ENCODE results near the gene SMC1B. TPM values are rescaled to one million over a fixed set of nuclear protein-coding genes. Genes with fewer than 3 reads are reported as not detected.
"Not testable (repeated sequence)": the region's sequence is repeated elsewhere in the genome, so short reads cannot be mapped to it uniquely, and the experiment has no call there.

The SMC1B gene
- total and polyA plus RNA-seq, 10 donors = 0.06 to 0.12 (median 0.10) TPM; not detected in 7

- no peak for DNase-seq
- Histone ChIP-seq H3K36me3 (no peaks in the 10 kb centered on the region), H3K27me3 (replicated peaks in 1 of 7) (no peaks in the 10 kb centered on the region), H3K4me3 (no peak overlapping the region), H3K4me1 (no peaks in the 10 kb centered on the region), H3K9me3 (no peaks in the 10 kb centered on the region), H3K27ac (no peak overlapping the region)
- intact Hi-C loops (cut with DNase I; ENCODE audit: low total_unique reads) = no loop called here
- TF ChIP-seq POLR2A (IDR thresholded peaks at IDR 0.05) = no peak
- no peak for TF ChIP-seq CTCF (IDR thresholded peaks at IDR 0.05 in 8 of 11, conservative IDR thresholded peaks at IDR 0.05 in 3 of 11)
- no peak for TF ChIP-seq POLR2AphosphoS5 (IDR thresholded peaks at IDR 0.05)
- WGBS, 5 donors = 61 to 81% (median 67%) methylated on average over 4 of the region's 4 CpGs
These were observed 53.8 kb downstream of the SMC1B start for GRCh38 chr22:45359627-45360026.

- TF ChIP-seq POLR2A (IDR thresholded peaks at IDR 0.05) (no peak), CTCF (IDR thresholded peaks at IDR 0.05 in 8 of 11, conservative IDR thresholded peaks at IDR 0.05 in 3 of 11) (no peak), POLR2AphosphoS5 (IDR thresholded peaks at IDR 0.05) (no peak)
- H3K9me3 ChIP-seq = no peaks in the 10 kb centered on the region
- WGBS, 5 donors = 82 to 100% (median 92%) methylated on average over 1 of the region's 1 CpG
- H3K27ac ChIP-seq = no peak overlapping the region
- intact Hi-C loops (cut with DNase I; ENCODE audit: low total_unique reads) = no loop called here
- H3K4me3 ChIP-seq = no peak overlapping the region
- H3K4me1 ChIP-seq = no peaks in the 10 kb centered on the region
- no peaks in the 10 kb centered on the region for H3K36me3 ChIP-seq
- no peaks in the 10 kb centered on the region for H3K27me3 ChIP-seq (replicated peaks in 1 of 7)
- DNase-seq = no peak
These were observed 55.3 kb downstream of the SMC1B start for GRCh38 chr22:45358127-45358526.

- no peaks in the 10 kb centered on the region for H3K36me3 ChIP-seq
- DNase-seq = no peak
- intact Hi-C loops (cut with DNase I; ENCODE audit: low total_unique reads) = no loop called here
- no peak overlapping the region for H3K4me3 ChIP-seq
- TF ChIP-seq CTCF (IDR thresholded peaks at IDR 0.05 in 8 of 11, conservative IDR thresholded peaks at IDR 0.05 in 3 of 11) = no peak
- no peaks in the 10 kb centered on the region for H3K9me3 ChIP-seq
- no peaks in the 10 kb centered on the region for H3K27me3 ChIP-seq (replicated peaks in 1 of 7)
- no peak overlapping the region for H3K27ac ChIP-seq
- WGBS, 5 donors = 100% methylated on average over 1 of the region's 1 CpG
- no peaks in the 10 kb centered on the region for H3K4me1 ChIP-seq
These were observed 55.9 kb downstream of the SMC1B start for GRCh38 chr22:45357490-45357889.

GRCh38 chr22:45353786-45354185 is 59.6 kb downstream of the SMC1B start:
- Histone ChIP-seq H3K36me3 (no peaks in the 10 kb centered on the region), H3K4me1 (no peaks in the 10 kb centered on the region), H3K9me3 (no peaks in the 10 kb centered on the region), H3K27ac (no peak overlapping the region), H3K4me3 (no peak overlapping the region), H3K27me3 (replicated peaks in 1 of 7) (no peaks in the 10 kb centered on the region)
- TF ChIP-seq CTCF (IDR thresholded peaks at IDR 0.05 in 8 of 11, conservative IDR thresholded peaks at IDR 0.05 in 3 of 11) = no peak
- TF ChIP-seq POLR2AphosphoS5 (IDR thresholded peaks at IDR 0.05) = no peak
- no peak for TF ChIP-seq POLR2A (IDR thresholded peaks at IDR 0.05)
- no peak for DNase-seq
- intact Hi-C loops (cut with DNase I; ENCODE audit: low total_unique reads) = no loop called here
- 79 to 92% (median 88%) methylated on average over 5 of the region's 5 CpGs for WGBS, 5 donors

GRCh38 chr22:45352757-45353156 is 60.6 kb downstream of the SMC1B start:
- intact Hi-C loops (cut with DNase I; ENCODE audit: low total_unique reads) = not testable (repeated sequence)

More at GRCh38 chr22:45352757-45353156, 60.6 kb downstream of the SMC1B start:
- H3K36me3 ChIP-seq; DNase-seq; H3K27me3 ChIP-seq (replicated peaks in 1 of 7); H3K4me3 ChIP-seq; H3K4me1 ChIP-seq; H3K9me3 ChIP-seq; H3K27ac ChIP-seq: not testable (repeated sequence)
- 88 to 94% (median 90%) methylated on average over 5 of the region's 5 CpGs for WGBS, 5 donors

All from spleen (tissue), 11 donors.